Measurements from ENCODE around the gene CST7. TPM values are rescaled to one million over a fixed set of nuclear protein-coding genes. Genes with fewer than 3 reads are reported as not detected.

The CST7 gene
- polyA plus RNA-seq, 1 donor from 2014 or later, result not detected

GRCh38 chr20:24981282-24981681, 32.2 kb downstream of the CST7 start:
- Histone ChIP-seq H3K4me2 (ENCODE audit: low read length) (no peak overlapping the region), H2AFZ (ENCODE audit: low read depth, low read length) (no peak overlapping the region), H3K9me2 (ENCODE audit: insufficient read depth, low read length) (no peaks in the 10 kb centered on the region), H3K27ac (ENCODE audit: low read length) (no peak overlapping the region), H3K9me3 (ENCODE audit: low read length) (peaks cover 11% of the 10 kb centered on the region), H3K27me3 (ENCODE audit: insufficient read depth, low read depth, low read length) (no peaks in the 10 kb centered on the region), H3K9ac (ENCODE audit: low read length) (no peak overlapping the region), H3K4me3 (ENCODE audit: low read length) (no peak overlapping the region), H3K79me2 (replicated peaks; ENCODE audit: insufficient read depth, low read length) (peaks cover 3% of the 10 kb centered on the region), H3K36me3 (ENCODE audit: insufficient read depth, low read length) (peaks cover 15% of the 10 kb centered on the region), H3F3A (ENCODE audit: insufficient read depth, low read length, poor library complexity, severe bottlenecking) (no peaks in the 10 kb centered on the region), H4K20me1 (ENCODE audit: insufficient read depth) (no peaks in the 10 kb centered on the region)
- TF ChIP-seq CTCF (IDR thresholded peaks at IDR 0.05; ENCODE audit: poor library complexity, severe bottlenecking) (no peak), MXI1 (conservative IDR thresholded peaks at IDR 0.05; ENCODE audit: poor library complexity, severe bottlenecking) (no peak), RAD21 (conservative IDR thresholded peaks at IDR 0.05) (no peak)

GRCh38 chr20:24981790-24982189, 32.7 kb downstream of the CST7 start:
- no peak overlapping the region for H3K9ac ChIP-seq (ENCODE audit: low read length)
- peaks cover 12% of the 10 kb centered on the region for H3K36me3 ChIP-seq (ENCODE audit: insufficient read depth, low read length)
- TF ChIP-seq MXI1 (conservative IDR thresholded peaks at IDR 0.05; ENCODE audit: poor library complexity, severe bottlenecking) (no peak), REST (IDR thresholded peaks at IDR 0.05; ENCODE audit: borderline replicate concordance) (no peak), CTCF (IDR thresholded peaks at IDR 0.05; ENCODE audit: poor library complexity, severe bottlenecking) (no peak), SMC3 (conservative IDR thresholded peaks at IDR 0.05; ENCODE audit: poor library complexity) (no peak), RAD21 (conservative IDR thresholded peaks at IDR 0.05) (no peak), EP300 (conservative IDR thresholded peaks at IDR 0.05; ENCODE audit: poor library complexity, severe bottlenecking) (no peak), POLR2AphosphoS5 (IDR thresholded peaks at IDR 0.05) (no peak), EZH2 (IDR thresholded peaks at IDR 0.05; ENCODE audit: borderline replicate concordance, insufficient read depth, low read length, poor library complexity, severe bottlenecking) (no peak), TAF1 (IDR thresholded peaks at IDR 0.05; ENCODE audit: low read depth) (no peak)
- H3K27me3 ChIP-seq (ENCODE audit: insufficient read depth, low read depth, low read length), result no peaks in the 10 kb centered on the region
- H3K79me2 ChIP-seq (replicated peaks; ENCODE audit: insufficient read depth, low read length), result peaks cover 3% of the 10 kb centered on the region
- H3K4me2 ChIP-seq (ENCODE audit: low read length), result no peak overlapping the region
- no peak overlapping the region for H3K27ac ChIP-seq (ENCODE audit: low read length)
- no peaks in the 10 kb centered on the region for H3K9me2 ChIP-seq (ENCODE audit: insufficient read depth, low read length)
- no peaks in the 10 kb centered on the region for H3F3A ChIP-seq (ENCODE audit: insufficient read depth, low read length, poor library complexity, severe bottlenecking)
- no peak overlapping the region for H3K4me3 ChIP-seq (ENCODE audit: low read length)
- peaks cover 6% of the 10 kb centered on the region for H3K9me3 ChIP-seq (ENCODE audit: low read length)
- no peak overlapping the region for H2AFZ ChIP-seq (ENCODE audit: low read depth, low read length)
- H4K20me1 ChIP-seq (ENCODE audit: insufficient read depth), result no peaks in the 10 kb centered on the region
